ENCODE measurements around the gene CEP170B. TPM values are rescaled to one million over a fixed set of nuclear protein-coding genes. Genes with fewer than 3 reads are reported as not detected.

CEP170B gene
- total and polyA plus RNA-seq, 2 of the 13 experiments (the other 11 are each of a cell fraction or from before 2014, with no cell fraction given): 4.3 to 8.8 TPM

GRCh38 chr14:104864267-104865080 lies 594 bp upstream of the CEP170B start (continued):
- no peak for TF ChIP-seq NFE2 (CRISPR knock-in tag; IDR thresholded peaks at IDR 0.05)
- no peak for TF ChIP-seq HMGXB3 (CRISPR knock-in tag; IDR thresholded peaks at IDR 0.05; ENCODE audit: borderline replicate concordance)
- 0 out of 2 replicates have a peak, but pooled peaks have one; percentile 22 for TF ChIP-seq ERF (CRISPR knock-in tag; IDR thresholded peaks at IDR 0.05)
- no peak; the same call in 1 of the 2 replicates for TF ChIP-seq FOSL2 (CRISPR knock-in tag; IDR thresholded peaks at IDR 0.05)
- TF ChIP-seq ZNF7 (CRISPR knock-in tag; IDR thresholded peaks at IDR 0.05): no peak
- peak; percentile 95 for TF ChIP-seq ZBED4 (CRISPR knock-in tag; IDR thresholded peaks at IDR 0.05; ENCODE audit: borderline replicate concordance)
- no peak for TF ChIP-seq CREBL2 (CRISPR knock-in tag; IDR thresholded peaks at IDR 0.05; ENCODE audit: borderline replicate concordance)
- TF ChIP-seq STAT5B (CRISPR knock-in tag; IDR thresholded peaks at IDR 0.05): no peak
- TF ChIP-seq, protein P1, sequence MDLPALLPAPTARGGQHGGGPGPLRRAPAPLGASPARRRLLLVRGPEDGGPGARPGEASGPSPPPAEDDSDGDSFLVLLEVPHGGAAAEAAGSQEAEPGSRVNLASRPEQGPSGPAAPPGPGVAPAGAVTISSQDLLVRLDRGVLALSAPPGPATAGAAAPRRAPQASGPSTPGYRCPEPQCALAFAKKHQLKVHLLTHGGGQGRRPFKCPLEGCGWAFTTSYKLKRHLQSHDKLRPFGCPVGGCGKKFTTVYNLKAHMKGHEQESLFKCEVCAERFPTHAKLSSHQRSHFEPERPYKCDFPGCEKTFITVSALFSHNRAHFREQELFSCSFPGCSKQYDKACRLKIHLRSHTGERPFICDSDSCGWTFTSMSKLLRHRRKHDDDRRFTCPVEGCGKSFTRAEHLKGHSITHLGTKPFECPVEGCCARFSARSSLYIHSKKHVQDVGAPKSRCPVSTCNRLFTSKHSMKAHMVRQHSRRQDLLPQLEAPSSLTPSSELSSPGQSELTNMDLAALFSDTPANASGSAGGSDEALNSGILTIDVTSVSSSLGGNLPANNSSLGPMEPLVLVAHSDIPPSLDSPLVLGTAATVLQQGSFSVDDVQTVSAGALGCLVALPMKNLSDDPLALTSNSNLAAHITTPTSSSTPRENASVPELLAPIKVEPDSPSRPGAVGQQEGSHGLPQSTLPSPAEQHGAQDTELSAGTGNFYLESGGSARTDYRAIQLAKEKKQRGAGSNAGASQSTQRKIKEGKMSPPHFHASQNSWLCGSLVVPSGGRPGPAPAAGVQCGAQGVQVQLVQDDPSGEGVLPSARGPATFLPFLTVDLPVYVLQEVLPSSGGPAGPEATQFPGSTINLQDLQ (CRISPR knock-in tag; IDR thresholded peaks at IDR 0.05): no peak
- no peak for TF ChIP-seq IRF2 (CRISPR knock-in tag; IDR thresholded peaks at IDR 0.05)
- TF ChIP-seq ZNF710 (CRISPR knock-in tag; IDR thresholded peaks at IDR 0.05; ENCODE audit: borderline replicate concordance): no peak
- TF ChIP-seq ZBTB7A (CRISPR knock-in tag; IDR thresholded peaks at IDR 0.05): no peak
- TF ChIP-seq ZSCAN9 (CRISPR knock-in tag; IDR thresholded peaks at IDR 0.05; ENCODE audit: borderline replicate concordance): no peak; the same call in 1 of the 2 replicates
- TF ChIP-seq MIER3 (CRISPR knock-in tag; IDR thresholded peaks at IDR 0.05; ENCODE audit: borderline replicate concordance): no peak
- 0 out of 2 replicates have a peak, but pooled peaks have one; percentile 68 for TF ChIP-seq ZNF619 (CRISPR knock-in tag; IDR thresholded peaks at IDR 0.05)
- TF ChIP-seq ZSCAN25 (CRISPR knock-in tag; IDR thresholded peaks at IDR 0.05): 0 out of 2 replicates have a peak, but pooled peaks have one; percentile 36
